Amygdala (tissue), 56 donors: ENCODE results near the gene GMCL1.
A peak's percentile ranks its signal among the peaks of the same experiment; 100 is the strongest.
"Not testable (repeated sequence)": the region's sequence is repeated elsewhere in the genome, so short reads cannot be mapped to it uniquely, and the experiment has no call there.

Experiments
- DNase-seq, 56 donors: peaks; one replicate each; lab custom pipeline; 2025; lab: John Stamatoyannopoulos, UW

Gene GMCL1

GRCh38 chr2:69804416-69804815 is 25.0 kb upstream of the GMCL1 start:
- DNase-seq = no peak

GRCh38 chr2:69805887-69806286 is 23.6 kb upstream of the GMCL1 start:
- DNase-seq = no peak

GRCh38 chr2:69807821-69808540 is 21.5 kb upstream of the GMCL1 start:
- no peak for DNase-seq

DNA sequence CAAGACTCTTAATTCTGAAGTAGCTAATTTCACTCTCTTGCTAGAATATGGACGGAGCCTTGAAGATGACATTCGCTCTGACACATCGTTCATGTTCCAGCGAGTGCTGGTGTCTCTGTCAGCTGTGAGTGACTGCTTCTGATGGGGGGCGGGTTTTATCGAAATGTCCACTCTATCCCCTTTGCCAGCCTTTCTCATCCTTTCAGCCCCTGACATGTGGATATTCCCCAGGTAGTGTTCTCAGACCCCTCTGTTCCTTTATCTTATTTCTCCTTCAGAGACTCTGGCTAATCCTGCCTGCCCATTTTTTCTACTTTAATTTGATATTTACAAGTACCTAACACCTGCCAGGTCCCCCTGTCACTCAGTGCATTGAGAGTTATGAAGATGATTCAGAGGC is 18.9 kb upstream of the GMCL1 start:
- DNase-seq = no peak

DNA sequence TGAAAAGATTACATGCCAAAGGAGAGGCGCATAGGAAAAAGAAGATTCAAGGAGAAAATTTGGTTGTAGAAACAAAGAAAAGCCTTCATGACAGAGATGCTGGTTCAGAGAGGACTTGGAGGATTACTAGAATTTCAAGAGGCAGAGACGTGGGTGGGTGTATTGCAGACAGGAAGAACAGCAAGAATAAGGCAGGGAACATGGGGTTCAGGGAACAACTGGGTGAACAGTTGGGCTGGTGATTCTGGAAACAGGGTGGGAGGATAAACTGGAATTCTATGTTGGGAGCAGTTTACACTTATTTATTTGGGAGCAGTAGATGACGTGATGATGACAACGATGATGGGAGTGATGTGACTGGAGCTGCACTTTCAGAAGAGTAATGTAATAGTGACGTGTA is 18.4 kb upstream of the GMCL1 start:
- peak in 5 of 56 donors; percentile 6 to 45 (median 34) for DNase-seq

DNA sequence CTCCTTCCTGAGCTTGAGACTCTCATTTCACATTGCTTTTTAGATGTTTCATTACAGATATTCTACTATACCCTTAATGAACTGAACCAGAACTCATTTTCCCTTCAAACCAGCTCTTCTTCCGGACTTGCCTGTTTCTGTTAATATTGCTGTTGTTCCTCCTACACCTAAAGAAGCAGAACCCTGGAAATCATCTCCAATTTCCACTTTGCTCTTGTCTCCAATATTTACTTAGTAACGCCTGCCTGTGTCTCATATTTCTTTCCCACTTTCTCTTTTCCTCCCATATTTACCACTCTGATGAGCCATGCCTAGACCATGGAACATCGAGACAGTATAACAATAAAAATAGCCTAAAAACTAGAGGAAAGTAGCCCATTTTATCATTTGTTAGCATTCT is 17.9 kb upstream of the GMCL1 start:
- DNase-seq = no peak

- DNase-seq = no peak
Measured at GRCh38 chr2:69815717-69816116, 13.7 kb upstream of the GMCL1 start.

- peak in 46 of 56 donors; percentile 1 to 89 (median 38) for DNase-seq
Measured at GRCh38 chr2:69816923-69817542, 12.4 kb upstream of the GMCL1 start.

GRCh38 chr2:69817729-69818501 is 11.5 kb upstream of the GMCL1 start:
- DNase-seq = peak in 1 of 56 donors; percentile 18

DNA sequence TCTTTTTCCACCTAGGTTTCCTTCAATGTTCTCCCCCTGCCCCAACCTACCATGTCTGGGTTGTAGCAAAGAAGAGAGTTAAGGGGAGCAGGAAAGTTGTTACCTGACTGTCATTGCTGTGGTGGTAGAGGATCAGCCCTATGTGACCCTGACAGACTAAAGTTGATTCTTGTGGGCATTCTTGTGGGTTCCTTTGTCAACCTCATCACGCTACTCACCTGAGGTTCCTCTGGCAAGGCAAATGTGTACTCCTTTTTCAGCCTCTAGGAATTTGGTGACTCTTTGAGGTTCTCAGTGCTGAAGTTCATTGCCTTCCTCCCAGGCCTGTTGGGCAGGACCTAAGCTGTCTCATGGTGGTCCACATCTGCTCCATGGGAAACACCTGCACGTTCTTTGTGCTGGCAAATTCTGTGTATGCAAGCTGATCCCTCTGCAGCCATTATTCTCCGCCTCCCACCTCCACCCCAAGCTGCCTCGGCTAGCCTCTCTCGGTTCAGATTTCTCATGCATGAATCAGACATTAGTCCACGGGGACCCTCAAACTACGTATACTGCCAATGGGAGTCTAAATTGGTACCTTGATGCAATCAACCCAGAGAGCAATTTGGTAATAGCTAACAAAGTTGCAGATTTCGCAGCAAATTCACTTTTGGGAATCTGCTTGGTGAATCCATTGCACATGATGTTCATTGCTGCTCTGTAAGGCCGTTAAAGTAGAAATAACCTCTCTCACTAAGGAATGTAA is 1.5 kb upstream of the GMCL1 start:
- DNase-seq = no peak

DNA sequence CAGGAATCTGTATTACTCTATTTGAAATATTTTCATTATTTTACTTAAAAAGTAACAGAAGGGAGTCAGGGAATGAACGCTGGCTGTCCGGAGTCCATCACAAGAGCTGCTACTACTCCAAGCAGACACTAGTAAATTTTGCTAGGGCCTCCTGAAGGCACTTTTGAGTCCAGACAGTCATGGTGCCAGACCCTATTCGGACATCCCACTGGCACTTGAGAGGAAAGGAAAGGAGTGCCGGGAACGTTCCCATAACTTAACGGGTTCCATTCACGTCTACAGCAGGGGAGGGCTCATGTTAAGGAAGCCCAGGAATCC is 563 bp upstream of the GMCL1 start:
- DNase-seq = no peak

GRCh38 chr2:69830045-69830905 is 815 bp downstream of the GMCL1 start:
- DNase-seq = peak in 10 of 56 donors; percentile 28 to 56 (median 35)

GRCh38 chr2:69830906-69831241 is 1.4 kb downstream of the GMCL1 start:
- DNase-seq = not testable (repeated sequence)

- no peak for DNase-seq
Measured at GRCh38 chr2:69831354-69831905, 2.0 kb downstream of the GMCL1 start.

- DNase-seq = no peak
Measured at GRCh38 chr2:69833752-69834151, 4.3 kb downstream of the GMCL1 start.

DNA sequence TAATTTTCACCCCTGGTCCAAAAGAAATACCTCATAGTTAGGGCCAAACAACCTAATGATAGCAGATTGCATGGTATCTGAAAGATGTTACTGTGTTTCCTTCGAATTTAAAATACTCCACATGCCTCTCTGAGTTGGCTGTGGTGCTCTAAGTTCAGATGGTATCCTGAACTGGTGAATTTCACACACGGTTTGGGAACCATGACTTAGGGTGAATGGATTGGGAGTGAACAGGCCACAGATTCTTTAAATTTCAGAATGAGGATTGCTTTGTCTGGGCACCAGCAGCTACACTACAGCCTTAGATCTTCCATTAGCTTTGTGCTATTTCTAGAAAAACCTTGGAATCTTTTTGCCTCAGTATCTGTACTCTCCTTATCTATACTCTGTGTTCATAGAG is 6.2 kb downstream of the GMCL1 start:
- DNase-seq = no peak

- no peak for DNase-seq
Measured at GRCh38 chr2:69836316-69836715, 6.9 kb downstream of the GMCL1 start.

- no peak for DNase-seq
Measured at GRCh38 chr2:69837533-69837932, 8.1 kb downstream of the GMCL1 start.

DNA sequence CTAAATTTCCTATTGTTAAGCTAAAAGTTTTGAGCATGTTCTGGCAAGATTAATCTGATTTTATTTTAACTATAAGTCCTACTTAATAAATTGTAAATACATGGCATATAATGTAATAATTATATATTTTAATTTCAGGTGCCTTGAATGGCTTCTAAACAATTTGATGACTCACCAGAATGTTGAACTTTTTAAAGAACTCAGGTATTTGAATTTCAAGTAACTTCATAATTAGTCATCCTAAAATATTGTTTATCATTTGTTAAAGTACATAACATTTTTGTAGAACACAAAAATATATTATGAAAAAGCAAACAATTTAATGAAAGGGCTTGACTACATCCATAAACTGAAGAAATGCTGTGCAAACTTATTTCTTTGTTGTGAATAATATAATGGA is 14.5 kb downstream of the GMCL1 start:
- DNase-seq = no peak

- no peak for DNase-seq
Measured at GRCh38 chr2:69844560-69844959, 15.1 kb downstream of the GMCL1 start.
